Omental fat pad (tissue), 4 donors: ENCODE data around the gene MRPL40. TPM values are rescaled to one million over a fixed set of nuclear protein-coding genes. Genes with fewer than 3 reads are reported as not detected.

Source experiments
- ATAC-seq: fragments of 150-250 bp; one replicate; pipeline ENCODE4 v1.9.1; 2016; ENCODE audit warnings: mild to moderate bottlenecking, moderate library complexity; ENCODE audit not compliant: low FRiP score
- DNase-seq: peaks from one replicate; pipeline ENCODE4 v3.0.0-alpha.2; 2019; ENCODE audit warnings: low spot score
- total RNA-seq, 4 donors: library from RNA; depleted of rRNA; stranded (reverse); fragments of >200 nt; gene quantifications; one replicate each; pipeline ENCODE4 v1.1.0, GENCODE V29; 2016
- TF ChIP-seq, protein P1 (sequence below), 3 donors: fragments of 450-650 bp; IDR thresholded peaks; one replicate each; pipeline ENCODE4 v1.5.1; 2016 to 2017; ENCODE audit warnings: antibody characterized with exemption in 3 of 3, mild to moderate bottlenecking in 3 of 3, moderate library complexity in 2 of 3

The MRPL40 gene
- total RNA-seq, 4 donors from 2014 or later = 17.3 to 25.9 (median 24.0) TPM

DNA sequence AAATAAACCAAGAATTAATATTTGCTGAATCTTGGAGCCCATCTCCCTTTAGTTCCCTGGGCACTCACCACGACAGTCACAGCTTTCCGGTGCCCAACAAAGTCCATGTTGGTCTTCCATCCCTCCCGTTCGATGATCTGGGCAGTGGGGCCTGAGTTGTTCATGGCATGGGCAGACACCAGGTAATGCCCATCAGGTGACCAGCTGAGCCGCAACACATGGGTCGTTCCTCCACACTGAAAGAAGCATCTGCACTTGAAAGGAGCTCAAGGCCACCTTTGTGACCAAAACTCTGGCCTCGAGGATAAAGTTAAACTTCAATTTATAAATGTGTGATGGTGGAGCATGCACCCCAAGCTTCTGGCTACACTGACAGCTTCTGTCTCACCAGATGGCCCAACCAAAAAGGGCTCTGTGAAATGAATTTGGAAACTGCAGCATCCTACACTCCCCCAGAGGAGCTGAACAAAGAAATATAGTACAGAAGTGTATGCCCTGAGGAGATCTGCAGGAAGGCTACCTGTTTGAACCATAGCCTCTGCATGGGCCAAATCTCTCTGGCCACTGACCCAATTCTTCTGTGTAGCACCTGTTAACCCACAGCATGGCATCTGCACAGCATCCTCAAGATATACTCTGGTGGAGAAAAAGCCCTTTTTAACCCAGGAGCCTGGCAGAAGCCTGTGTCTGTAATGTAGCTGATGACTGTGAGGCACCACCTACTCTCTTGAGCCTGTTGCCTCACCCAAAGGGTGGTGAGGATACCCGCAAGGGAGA is 37.9 kb upstream of the MRPL40 start:
- TF ChIP-seq, protein P1, sequence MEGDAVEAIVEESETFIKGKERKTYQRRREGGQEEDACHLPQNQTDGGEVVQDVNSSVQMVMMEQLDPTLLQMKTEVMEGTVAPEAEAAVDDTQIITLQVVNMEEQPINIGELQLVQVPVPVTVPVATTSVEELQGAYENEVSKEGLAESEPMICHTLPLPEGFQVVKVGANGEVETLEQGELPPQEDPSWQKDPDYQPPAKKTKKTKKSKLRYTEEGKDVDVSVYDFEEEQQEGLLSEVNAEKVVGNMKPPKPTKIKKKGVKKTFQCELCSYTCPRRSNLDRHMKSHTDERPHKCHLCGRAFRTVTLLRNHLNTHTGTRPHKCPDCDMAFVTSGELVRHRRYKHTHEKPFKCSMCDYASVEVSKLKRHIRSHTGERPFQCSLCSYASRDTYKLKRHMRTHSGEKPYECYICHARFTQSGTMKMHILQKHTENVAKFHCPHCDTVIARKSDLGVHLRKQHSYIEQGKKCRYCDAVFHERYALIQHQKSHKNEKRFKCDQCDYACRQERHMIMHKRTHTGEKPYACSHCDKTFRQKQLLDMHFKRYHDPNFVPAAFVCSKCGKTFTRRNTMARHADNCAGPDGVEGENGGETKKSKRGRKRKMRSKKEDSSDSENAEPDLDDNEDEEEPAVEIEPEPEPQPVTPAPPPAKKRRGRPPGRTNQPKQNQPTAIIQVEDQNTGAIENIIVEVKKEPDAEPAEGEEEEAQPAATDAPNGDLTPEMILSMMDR (IDR thresholded peaks at IDR 0.05) = no peak
- ATAC-seq (no peak), DNase-seq (no peak)

- no peak for ATAC-seq
- TF ChIP-seq, protein P1 (IDR thresholded peaks at IDR 0.05) = no peak
- no peak for DNase-seq
Observed at GRCh38 chr22:19395276-19395675, 37.1 kb upstream of the MRPL40 start.

DNA sequence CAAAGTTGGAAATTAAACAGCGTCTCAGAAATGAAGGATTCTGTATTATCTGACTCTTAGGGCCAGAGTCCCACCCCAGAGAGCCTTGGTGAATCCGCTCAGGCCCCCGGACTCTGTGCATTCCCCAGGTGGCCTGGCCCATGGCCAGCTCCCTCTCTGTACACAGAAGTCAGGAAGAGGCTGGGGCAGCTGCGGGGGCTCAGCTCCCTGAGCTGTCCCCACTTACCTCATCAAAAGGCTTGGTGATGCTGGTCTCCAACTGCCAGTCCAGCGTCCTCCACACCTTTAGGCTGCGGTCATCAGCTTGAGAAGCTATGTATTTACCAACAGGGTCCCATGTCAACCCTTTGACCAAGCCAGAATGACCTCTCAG is 35.8 kb upstream of the MRPL40 start:
- DNase-seq (no peak), ATAC-seq (no peak)
- TF ChIP-seq, protein P1 (IDR thresholded peaks at IDR 0.05) = no peak

DNA sequence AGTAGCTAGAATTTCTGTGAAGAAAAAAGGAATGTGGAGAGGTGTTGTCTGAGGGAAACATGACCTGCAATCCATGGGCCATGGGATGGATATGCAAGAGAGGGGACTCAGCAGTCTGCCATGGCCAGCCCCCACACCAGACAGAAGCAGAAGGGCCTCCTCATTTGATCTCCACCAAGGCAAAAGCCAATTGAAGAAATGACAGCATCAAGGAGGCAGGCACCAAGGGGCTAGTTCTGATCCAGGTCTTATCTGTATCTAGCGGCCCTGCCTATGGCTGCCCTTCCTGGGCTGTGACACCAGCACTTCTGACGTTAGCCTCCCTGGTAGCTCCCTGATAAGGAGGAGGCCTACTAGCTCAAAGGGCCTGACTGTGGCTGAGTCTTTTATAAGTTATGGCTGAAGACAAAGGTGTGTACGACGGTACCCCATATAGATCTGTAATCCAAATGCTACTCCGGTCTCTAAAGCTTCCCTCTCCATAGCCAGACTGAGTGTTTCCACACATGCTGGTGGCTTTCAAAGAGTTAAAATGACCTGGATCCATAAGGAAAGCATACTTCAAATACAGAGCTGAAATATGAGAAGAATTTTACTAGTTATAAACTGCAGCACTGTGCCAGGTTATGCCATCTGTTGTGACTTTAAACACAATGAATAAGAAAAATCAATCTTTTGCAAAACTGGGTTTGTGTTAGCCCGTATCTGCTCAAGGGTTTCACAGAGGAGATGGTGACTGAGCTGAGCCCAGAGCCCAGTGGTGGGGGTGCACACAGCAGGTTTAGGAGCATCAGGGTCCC is 35.2 kb upstream of the MRPL40 start:
- DNase-seq (no peak), ATAC-seq (no peak)
- TF ChIP-seq, protein P1 (IDR thresholded peaks at IDR 0.05) = no peak

GRCh38 chr22:19397734-19398104 is 34.6 kb upstream of the MRPL40 start:
- DNase-seq (no peak), ATAC-seq (no peak)
- TF ChIP-seq, protein P1 (IDR thresholded peaks at IDR 0.05) = no peak

GRCh38 chr22:19398206-19398605 is 34.1 kb upstream of the MRPL40 start:
- TF ChIP-seq, protein P1 (IDR thresholded peaks at IDR 0.05) = no peak
- ATAC-seq (no peak), DNase-seq (no peak)
